ENCODE measurements around the gene HNRNPA3. TPM values are rescaled to one million over a fixed set of nuclear protein-coding genes. Genes with fewer than 3 reads are reported as not detected.

HNRNPA3 gene
- total RNA-seq, 1 donor from 2014 or later, result 64.4 TPM

- TF ChIP-seq CTCF (conservative IDR thresholded peaks at IDR 0.05; ENCODE audit: low read depth, low read length), result no peak
- H3K4me3 ChIP-seq (ENCODE audit: low read depth, low read length), result no peak overlapping the region
- DNase-seq (ENCODE audit: low read depth), result no peak
Measured at GRCh38 chr2:177256026-177256425, 43.4 kb downstream of the HNRNPA3 start.

- TF ChIP-seq CTCF (conservative IDR thresholded peaks at IDR 0.05; ENCODE audit: low read depth, low read length), result no peak
- H3K4me3 ChIP-seq (ENCODE audit: low read depth, low read length), result no peak overlapping the region
- no peak for DNase-seq (ENCODE audit: low read depth)
Measured at GRCh38 chr2:177256695-177257094, 44.1 kb downstream of the HNRNPA3 start.

GRCh38 chr2:177257471-177257870, 44.9 kb downstream of the HNRNPA3 start:
- H3K4me3 ChIP-seq (ENCODE audit: low read depth, low read length), result no peak overlapping the region
- no peak for DNase-seq (ENCODE audit: low read depth)
- no peak for TF ChIP-seq CTCF (conservative IDR thresholded peaks at IDR 0.05; ENCODE audit: low read depth, low read length)

GRCh38 chr2:177258059-177258458, 45.5 kb downstream of the HNRNPA3 start:
- no peak for DNase-seq (ENCODE audit: low read depth)
- H3K4me3 ChIP-seq (ENCODE audit: low read depth, low read length), result no peak overlapping the region
- TF ChIP-seq CTCF (conservative IDR thresholded peaks at IDR 0.05; ENCODE audit: low read depth, low read length), result no peak

- peak overlapping the region; percentile 93 for H3K4me3 ChIP-seq (ENCODE audit: low read depth, low read length)
- no peak for TF ChIP-seq CTCF (conservative IDR thresholded peaks at IDR 0.05; ENCODE audit: low read depth, low read length)
Measured at GRCh38 chr2:177260379-177260778, 47.8 kb downstream of the HNRNPA3 start.

GRCh38 chr2:177261116-177262060, 48.8 kb downstream of the HNRNPA3 start:
- no peak for TF ChIP-seq CTCF (conservative IDR thresholded peaks at IDR 0.05; ENCODE audit: low read depth, low read length)
- H3K4me3 ChIP-seq (ENCODE audit: low read depth, low read length), result peak overlapping the region; percentile 93
- DNase-seq (ENCODE audit: low read depth), result no peak

More at GRCh38 chr2:177260379-177260778, 47.8 kb downstream of the HNRNPA3 start:
- DNase-seq (ENCODE audit: low read depth), result no peak

Measured in epithelial cell of proximal tubule (primary cell).